K562 (cell line): ENCODE data around the gene NME7. TPM values are rescaled to one million over a fixed set of nuclear protein-coding genes. Genes with fewer than 3 reads are reported as not detected.

ENCODE experiments used
- ARID1B ChIP-seq: fragments of 450-650 bp; IDR thresholded peaks from 2 replicates; pipeline ENCODE4 v1.6.1; 2016; ENCODE audit warnings: antibody characterized with exemption, mild to moderate bottlenecking, inconsistent platforms
- BCOR ChIP-seq: fragments of 450-650 bp; IDR thresholded peaks from 2 replicates; pipeline ENCODE4 v1.6.1; 2016
- HEY1 ChIP-seq: fragments of 250-450 bp; sonication (Bioruptor Pico); IDR thresholded peaks from 2 replicates; pipeline ENCODE4 v1.5.0; 2020; ENCODE audit warnings: mild to moderate bottlenecking, moderate library complexity, borderline replicate concordance
- MTA1 ChIP-seq: fragments of 450-650 bp; IDR thresholded peaks from 2 replicates; pipeline ENCODE4 v1.6.1; 2017; ENCODE audit warnings: borderline replicate concordance
- RAD51 ChIP-seq: fragments of 450-650 bp; IDR thresholded peaks from 2 replicates; pipeline ENCODE4 v1.7.1; 2016; ENCODE audit warnings: low read depth, mild to moderate bottlenecking, borderline replicate concordance
- SP2 ChIP-seq: IDR thresholded peaks from 2 replicates; pipeline ENCODE4 v1.6.1; 2011; ENCODE audit warnings: mild to moderate bottlenecking, low read depth, low read length, moderate library complexity; ENCODE audit not compliant: poor library complexity, severe bottlenecking; ENCODE audit errors: extremely low read depth
- TRIM24 ChIP-seq, 2 experiments: fragments of 450-650 bp; IDR thresholded peaks; 2 replicates each; pipeline ENCODE4 v1.6.1; 2016
- WHSC1 ChIP-seq: IDR thresholded peaks from one replicate; pipeline ENCODE4 v1.6.1; 2012; ENCODE audit warnings: low read length, control low read depth, inconsistent platforms
- ZNF274 ChIP-seq: IDR thresholded peaks from 2 replicates; pipeline ENCODE4 v1.6.1; 2011; ENCODE audit warnings: low read depth, mild to moderate bottlenecking, low read length, moderate library complexity, borderline replicate concordance
- ZNF57 ChIP-seq: fragments of 450-650 bp; formaldehyde crosslinking; IDR thresholded peaks from 2 replicates; pipeline ENCODE4 v1.4.0; 2020; ENCODE audit warnings: mild to moderate bottlenecking, moderate library complexity
- ZNF778 ChIP-seq: fragments of 450-650 bp; formaldehyde crosslinking; IDR thresholded peaks from 2 replicates; pipeline ENCODE4 v1.4.0; 2020; ENCODE audit warnings: mild to moderate bottlenecking, moderate library complexity
- polyA plus RNA-seq, 8 experiments: library from polyadenylated mRNA; depleted of rRNA in 4 of 8; stranded (reverse) in 5 of 8; unstranded in 3 of 8; fragments of >200 nt; fragmentation: Nextera tagmentation in 2 of 8; fragmentation: Illumina TruSeq in 1 of 8; extraction: Ambion mirVana in 2 of 8; extraction: Trizol in 1 of 8; gene quantifications; 2 replicates each; pipeline versions ENCODE4 v1.2.1 to v1.2.3, GENCODE V29; 2011 to 2014; ENCODE audit warnings: inconsistent platforms in 1 of 8, missing spikeins in 1 of 8
- total RNA-seq, 7 experiments: library from RNA; depleted of rRNA in 6 of 7; stranded (reverse); fragments of >200 nt in 6 of 7; fragmentation: Illumina TruSeq in 2 of 7; extraction: Trizol in 2 of 7; gene quantifications; 2 replicates each; pipeline versions ENCODE4 v1.2.1 to v1.2.3, GENCODE V29; 2011 to 2021; ENCODE audit warnings: low replicate concordance in 1 of 7
- TF ChIP-seq, protein P1 (sequence below): fragments of 450-650 bp; IDR thresholded peaks from 2 replicates; pipeline ENCODE4 v1.6.1; 2016; ENCODE audit warnings: missing biosample characterization, missing genetic modification characterization
- TF ChIP-seq, protein P2 (sequence below): sonication (generic); formaldehyde crosslinking; IDR thresholded peaks from 2 replicates; pipeline ENCODE4 v1.8.0; 2022; ENCODE audit warnings: mild to moderate bottlenecking, low read depth, missing genetic modification reagents
- TF ChIP-seq, protein P3 (sequence below): fragments of 200-800 bp; sonication (Bioruptor generic); IDR thresholded peaks from 2 replicates; pipeline ENCODE4 v1.6.1; 2017; ENCODE audit warnings: missing genetic modification characterization, missing compliant biosample characterization
- TF ChIP-seq, protein P4 (sequence below): sonication (generic); formaldehyde crosslinking; IDR thresholded peaks from 2 replicates; pipeline ENCODE4 v1.8.1; 2023; ENCODE audit warnings: mild to moderate bottlenecking, missing genetic modification reagents, moderate library complexity
- TF ChIP-seq, protein P5 (sequence below), 2 experiments: fragments of 450-650 bp in 1 of 2; sonication (generic) in 1 of 2; formaldehyde crosslinking in 1 of 2; IDR thresholded peaks in 1 of 2; conservative IDR thresholded peaks in 1 of 2; 2 replicates each; pipeline versions ENCODE4 v1.6.1 to v1.8.1; 2016 to 2023; ENCODE audit warnings: mild to moderate bottlenecking in 2 of 2, moderate library complexity in 2 of 2, inconsistent platforms in 1 of 2, missing genetic modification reagents in 1 of 2
- TF ChIP-seq, protein P6 (sequence below): sonication (generic); formaldehyde crosslinking; IDR thresholded peaks from 2 replicates; pipeline ENCODE4 v1.8.0; 2022; ENCODE audit warnings: mild to moderate bottlenecking, missing genetic modification reagents, borderline replicate concordance

The NME7 gene
- total and polyA plus RNA-seq, 9 of the 15 experiments (the other 6 are each of a cell fraction or from before 2014, with no cell fraction given) = 7.9 to 43.2 (median 23.9) TPM

DNA sequence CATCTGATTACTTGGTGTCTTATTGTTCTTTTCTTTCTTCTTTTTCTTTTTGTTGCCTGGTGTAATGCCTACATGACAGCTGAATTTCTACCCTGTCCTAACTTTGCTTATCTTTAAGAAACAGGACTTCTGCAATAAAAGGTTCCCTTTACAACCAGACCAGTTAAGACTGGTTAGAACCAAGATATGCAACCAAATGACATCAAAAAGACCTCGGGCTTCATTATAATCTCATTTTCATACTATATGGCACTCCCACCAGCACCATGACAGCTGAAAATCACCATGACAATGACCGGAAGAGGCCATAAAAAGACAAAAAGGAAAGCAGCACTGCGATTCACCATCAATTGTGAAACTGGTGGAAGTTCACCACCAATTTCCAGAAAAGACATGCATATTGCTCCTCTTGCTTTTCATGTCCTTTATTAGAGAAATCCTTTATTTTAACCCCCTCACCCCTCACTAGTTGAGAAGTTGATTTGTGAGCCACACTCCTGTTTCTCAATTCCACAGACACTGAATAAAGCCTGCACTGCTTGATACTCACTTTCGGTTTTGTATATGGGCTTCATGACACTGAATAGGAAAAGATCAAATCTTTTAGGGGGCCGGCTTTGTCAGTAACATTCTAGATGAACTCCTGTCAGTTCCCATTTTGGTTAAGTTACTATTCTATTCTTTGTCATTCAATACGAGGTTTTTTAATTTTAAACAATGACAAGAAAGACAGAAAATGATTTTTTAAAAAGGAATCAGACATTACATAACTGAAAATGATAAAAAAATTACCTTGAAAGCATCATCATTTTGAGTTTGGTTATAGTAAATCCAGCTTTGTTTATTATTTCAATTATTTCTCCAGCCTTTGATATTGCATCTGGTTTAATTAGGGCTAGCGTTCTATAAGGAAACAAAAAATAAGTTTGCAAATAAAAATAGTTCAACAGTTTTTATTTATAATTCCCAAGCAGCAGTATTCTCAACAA lies 58.1 kb downstream of the NME7 start (continued):
- TF ChIP-seq MTA1 (no peak), WHSC1 (no peak), ZNF274 (no peak), HEY1 (CRISPR knock-in tag) (no peak), ZNF778 (CRISPR knock-in tag) (no peak), BCOR (peak; percentile 47; the same call in 1 of the 2 replicates), ZNF57 (CRISPR knock-in tag) (no peak), RAD51 (no peak; the same call in 1 of the 2 replicates), TRIM24 (IDR thresholded peaks at IDR 0.05) (peak; percentile 93 to 95), ARID1B (peak; percentile 95), SP2 (no peak)
- TF ChIP-seq, protein P1, sequence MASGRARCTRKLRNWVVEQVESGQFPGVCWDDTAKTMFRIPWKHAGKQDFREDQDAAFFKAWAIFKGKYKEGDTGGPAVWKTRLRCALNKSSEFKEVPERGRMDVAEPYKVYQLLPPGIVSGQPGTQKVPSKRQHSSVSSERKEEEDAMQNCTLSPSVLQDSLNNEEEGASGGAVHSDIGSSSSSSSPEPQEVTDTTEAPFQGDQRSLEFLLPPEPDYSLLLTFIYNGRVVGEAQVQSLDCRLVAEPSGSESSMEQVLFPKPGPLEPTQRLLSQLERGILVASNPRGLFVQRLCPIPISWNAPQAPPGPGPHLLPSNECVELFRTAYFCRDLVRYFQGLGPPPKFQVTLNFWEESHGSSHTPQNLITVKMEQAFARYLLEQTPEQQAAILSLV (tag) = no peak
- TF ChIP-seq, protein P2, sequence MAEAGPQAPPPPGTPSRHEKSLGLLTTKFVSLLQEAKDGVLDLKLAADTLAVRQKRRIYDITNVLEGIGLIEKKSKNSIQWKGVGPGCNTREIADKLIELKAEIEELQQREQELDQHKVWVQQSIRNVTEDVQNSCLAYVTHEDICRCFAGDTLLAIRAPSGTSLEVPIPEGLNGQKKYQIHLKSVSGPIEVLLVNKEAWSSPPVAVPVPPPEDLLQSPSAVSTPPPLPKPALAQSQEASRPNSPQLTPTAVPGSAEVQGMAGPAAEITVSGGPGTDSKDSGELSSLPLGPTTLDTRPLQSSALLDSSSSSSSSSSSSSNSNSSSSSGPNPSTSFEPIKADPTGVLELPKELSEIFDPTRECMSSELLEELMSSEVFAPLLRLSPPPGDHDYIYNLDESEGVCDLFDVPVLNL (CRISPR knock-in tag) = no peak
- TF ChIP-seq, protein P3, sequence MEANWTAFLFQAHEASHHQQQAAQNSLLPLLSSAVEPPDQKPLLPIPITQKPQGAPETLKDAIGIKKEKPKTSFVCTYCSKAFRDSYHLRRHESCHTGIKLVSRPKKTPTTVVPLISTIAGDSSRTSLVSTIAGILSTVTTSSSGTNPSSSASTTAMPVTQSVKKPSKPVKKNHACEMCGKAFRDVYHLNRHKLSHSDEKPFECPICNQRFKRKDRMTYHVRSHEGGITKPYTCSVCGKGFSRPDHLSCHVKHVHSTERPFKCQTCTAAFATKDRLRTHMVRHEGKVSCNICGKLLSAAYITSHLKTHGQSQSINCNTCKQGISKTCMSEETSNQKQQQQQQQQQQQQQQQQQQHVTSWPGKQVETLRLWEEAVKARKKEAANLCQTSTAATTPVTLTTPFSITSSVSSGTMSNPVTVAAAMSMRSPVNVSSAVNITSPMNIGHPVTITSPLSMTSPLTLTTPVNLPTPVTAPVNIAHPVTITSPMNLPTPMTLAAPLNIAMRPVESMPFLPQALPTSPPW = no peak; the same call in 1 of the 2 replicates
- TF ChIP-seq, protein P4, sequence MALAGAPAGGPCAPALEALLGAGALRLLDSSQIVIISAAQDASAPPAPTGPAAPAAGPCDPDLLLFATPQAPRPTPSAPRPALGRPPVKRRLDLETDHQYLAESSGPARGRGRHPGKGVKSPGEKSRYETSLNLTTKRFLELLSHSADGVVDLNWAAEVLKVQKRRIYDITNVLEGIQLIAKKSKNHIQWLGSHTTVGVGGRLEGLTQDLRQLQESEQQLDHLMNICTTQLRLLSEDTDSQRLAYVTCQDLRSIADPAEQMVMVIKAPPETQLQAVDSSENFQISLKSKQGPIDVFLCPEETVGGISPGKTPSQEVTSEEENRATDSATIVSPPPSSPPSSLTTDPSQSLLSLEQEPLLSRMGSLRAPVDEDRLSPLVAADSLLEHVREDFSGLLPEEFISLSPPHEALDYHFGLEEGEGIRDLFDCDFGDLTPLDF (CRISPR knock-in tag) = no peak
- TF ChIP-seq, protein P5, sequence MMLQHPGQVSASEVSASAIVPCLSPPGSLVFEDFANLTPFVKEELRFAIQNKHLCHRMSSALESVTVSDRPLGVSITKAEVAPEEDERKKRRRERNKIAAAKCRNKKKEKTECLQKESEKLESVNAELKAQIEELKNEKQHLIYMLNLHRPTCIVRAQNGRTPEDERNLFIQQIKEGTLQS (IDR thresholded peaks at IDR 0.05) = peak; percentile 75; the same call in 1 of the 2 replicates
- TF ChIP-seq, protein P5 (CRISPR knock-in tag; conservative IDR thresholded peaks at IDR 0.05) = no peak
- TF ChIP-seq, protein P6, sequence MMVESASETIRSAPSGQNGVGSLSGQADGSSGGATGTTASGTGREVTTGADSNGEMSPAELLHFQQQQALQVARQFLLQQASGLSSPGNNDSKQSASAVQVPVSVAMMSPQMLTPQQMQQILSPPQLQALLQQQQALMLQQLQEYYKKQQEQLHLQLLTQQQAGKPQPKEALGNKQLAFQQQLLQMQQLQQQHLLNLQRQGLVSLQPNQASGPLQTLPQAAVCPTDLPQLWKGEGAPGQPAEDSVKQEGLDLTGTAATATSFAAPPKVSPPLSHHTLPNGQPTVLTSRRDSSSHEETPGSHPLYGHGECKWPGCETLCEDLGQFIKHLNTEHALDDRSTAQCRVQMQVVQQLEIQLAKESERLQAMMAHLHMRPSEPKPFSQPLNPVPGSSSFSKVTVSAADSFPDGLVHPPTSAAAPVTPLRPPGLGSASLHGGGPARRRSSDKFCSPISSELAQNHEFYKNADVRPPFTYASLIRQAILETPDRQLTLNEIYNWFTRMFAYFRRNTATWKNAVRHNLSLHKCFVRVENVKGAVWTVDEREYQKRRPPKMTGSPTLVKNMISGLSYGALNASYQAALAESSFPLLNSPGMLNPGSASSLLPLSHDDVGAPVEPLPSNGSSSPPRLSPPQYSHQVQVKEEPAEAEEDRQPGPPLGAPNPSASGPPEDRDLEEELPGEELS (CRISPR knock-in tag) = no peak
